Left cardiac atrium (tissue), 4 donors: ENCODE measurements around the gene FBXO44. TPM values are rescaled to one million over a fixed set of nuclear protein-coding genes. Genes with fewer than 3 reads are reported as not detected.

ENCODE experiments used
- ATAC-seq, 2 donors: fragments of 200-7000 bp; cut with Tn5 transposase; one replicate each; pipeline ENCODE4 v1.9.1; 2020; ENCODE audit warnings: mild to moderate bottlenecking in 2 of 2, moderate library complexity in 2 of 2
- DNase-seq: peaks from one replicate; pipeline ENCODE4 v3.0.0-alpha.2; 2020
- intact Hi-C, 2 donors: fragments of 100-400 bp; cut with DNase I; formaldehyde crosslinking; loops; one replicate each; pipeline versions ENCODE4 v1.14.1 to v1.15.1; 2022 to 2023
- total RNA-seq, 2 donors: library from RNA; stranded (reverse); fragmentation: NEBNext Ultra II Directional; extraction: Animal tissue kit (Norgen Biotek cat#: 25700); gene quantifications; one replicate each; pipeline ENCODE4 v1.2.1, GENCODE V29; 2021
- donor health status: DM: no; HTN: yes; CAD: no.
- donor health status: DM: no; HTN: yes; CAD: no; lungs with severe emphysema.
- donor health status: DM: yes; HTN: yes; CAD: no.
- donor health status: Dilated cardiomyopathy.

The FBXO44 gene
- total RNA-seq, 2 donors from 2014 or later, result 18.7 to 22.3 TPM

DNA sequence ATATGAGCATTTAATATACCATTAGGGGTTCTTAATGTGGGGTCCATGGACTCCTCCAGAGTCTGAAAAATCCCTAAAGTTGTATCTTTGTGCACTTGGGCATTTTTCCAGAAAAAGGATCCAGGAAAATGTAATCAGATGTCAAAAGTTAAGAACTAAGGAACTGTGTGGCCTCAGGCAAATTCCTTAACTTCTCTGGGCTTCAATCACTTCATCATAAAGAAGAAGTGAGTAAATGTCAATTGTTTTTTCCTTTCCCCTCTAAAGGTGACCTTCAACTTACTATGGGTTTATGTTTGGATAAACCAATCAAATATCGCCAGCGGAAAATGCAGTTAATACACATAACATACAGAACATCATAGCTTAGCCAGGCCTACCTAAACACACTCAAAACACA is 23.8 kb downstream of the FBXO44 start:
- DNase-seq (no peak), ATAC-seq (no peak)
- intact Hi-C loops, result loop anchor here in 1 of 2 donors (5.0 kb wide), 1 partner anchor 39 kb away; no protein-coding TSS in a partner anchor

DNA sequence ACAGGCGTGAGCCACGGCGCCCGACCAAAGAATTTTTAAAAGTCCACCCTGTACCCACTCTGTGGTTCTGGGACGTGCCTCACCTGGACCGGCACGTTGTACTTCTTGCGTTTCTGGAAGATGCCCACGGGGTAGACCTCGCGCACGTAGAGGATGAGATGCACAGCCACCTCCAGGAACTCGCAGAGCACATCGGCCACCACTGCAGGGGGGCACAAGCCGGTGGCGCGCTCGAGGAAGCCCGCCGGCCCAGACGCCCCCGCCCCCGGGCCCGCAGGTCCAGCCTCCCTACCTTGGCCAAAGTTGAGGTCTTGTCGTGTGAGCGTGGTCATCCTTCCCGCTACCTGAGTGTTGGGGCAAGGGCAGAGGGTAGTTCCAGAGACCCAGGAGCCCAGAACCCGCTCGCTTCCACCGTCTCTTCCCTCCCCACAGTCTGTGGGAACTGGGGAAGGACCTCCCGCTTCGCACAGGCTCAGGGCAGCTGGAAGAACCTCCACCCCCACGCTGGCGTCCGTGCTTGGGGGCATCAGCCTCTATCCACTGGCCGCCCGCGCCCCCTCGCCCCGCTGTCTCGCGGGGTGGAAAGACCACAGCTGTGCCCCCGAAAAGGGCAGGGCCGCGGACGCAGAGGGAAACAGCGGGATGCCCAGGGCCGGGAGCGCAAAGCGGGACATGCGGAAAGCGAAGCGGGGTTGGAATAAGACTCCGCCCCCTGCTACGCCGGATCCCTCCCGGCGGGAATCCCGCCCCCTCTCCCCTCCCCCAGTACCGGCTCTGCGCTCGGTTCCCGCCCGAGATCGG is 25.8 kb downstream of the FBXO44 start:
- peak; percentile 31 to 79 for ATAC-seq
- DNase-seq, result no peak
- intact Hi-C loops, result no loop called here

DNA sequence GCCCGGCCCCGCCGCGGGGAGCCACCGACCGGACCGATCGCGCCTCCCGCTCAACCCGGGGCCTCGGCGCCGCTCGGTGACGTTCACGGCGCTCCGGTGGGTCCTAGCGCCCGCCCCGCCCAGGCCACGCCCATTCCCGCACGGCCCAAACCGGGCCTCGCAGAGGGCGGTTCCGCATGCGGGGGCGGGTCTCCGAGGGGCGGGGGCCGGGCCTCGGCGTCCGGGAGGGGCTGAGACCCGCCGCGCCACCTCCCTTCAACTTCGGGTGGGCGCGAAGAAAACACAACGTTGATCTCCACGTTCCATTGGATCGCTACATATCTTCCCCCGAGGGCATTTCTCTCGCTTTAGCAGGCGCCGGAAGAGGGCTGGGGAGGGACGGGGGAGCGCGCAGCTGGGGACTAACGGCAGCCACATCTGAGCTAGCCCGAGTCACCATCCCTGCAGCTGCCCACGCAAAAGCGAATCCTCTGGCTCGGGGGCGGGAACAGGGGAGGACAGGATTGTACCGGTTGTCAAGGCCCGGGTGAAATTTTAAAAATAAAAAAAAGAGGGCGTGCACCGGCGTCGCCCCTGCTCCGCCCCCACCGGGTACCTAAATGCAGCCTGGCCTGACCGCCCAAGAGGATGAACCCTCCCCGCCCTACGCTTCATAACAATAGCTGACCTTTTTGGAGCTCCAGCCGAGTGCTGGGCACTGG is 26.5 kb downstream of the FBXO44 start, which contains the start of gene MAD2L2:
Gene MAD2L2, minus strand, starts transcription at position 78 of the 701 bp plus-strand sequence. CDS start 547 bp downstream, outside the sequence.
- DNase-seq (peak; percentile 91), ATAC-seq (peak; percentile 98 to 99)
- intact Hi-C loops, result no loop called here

DNA sequence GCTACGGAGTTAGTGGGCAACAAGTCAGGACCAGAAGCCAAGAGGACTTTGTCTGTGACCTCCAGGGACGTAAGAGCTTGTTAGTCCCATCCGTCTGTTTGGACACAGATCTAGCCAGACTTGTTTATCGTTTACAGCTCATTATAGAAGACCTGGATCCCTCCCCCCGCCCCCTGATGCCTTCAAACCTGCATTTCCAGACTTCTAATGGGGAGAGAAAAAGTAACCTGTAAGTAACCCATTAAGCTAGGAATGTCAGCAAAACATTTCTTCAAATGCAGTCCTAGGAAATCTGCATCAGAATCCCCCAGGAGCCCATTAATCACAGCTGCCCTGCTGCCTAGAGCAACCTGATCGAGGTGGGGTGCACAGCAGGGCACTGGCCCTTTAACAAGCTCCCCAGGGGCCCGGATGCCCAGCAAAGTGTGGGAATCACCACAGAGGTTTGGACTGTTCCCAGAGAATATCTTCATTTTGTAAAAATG is 27.7 kb downstream of the FBXO44 start:
- no peak for ATAC-seq
- no peak for DNase-seq
- intact Hi-C loops, result no loop called here

DNA sequence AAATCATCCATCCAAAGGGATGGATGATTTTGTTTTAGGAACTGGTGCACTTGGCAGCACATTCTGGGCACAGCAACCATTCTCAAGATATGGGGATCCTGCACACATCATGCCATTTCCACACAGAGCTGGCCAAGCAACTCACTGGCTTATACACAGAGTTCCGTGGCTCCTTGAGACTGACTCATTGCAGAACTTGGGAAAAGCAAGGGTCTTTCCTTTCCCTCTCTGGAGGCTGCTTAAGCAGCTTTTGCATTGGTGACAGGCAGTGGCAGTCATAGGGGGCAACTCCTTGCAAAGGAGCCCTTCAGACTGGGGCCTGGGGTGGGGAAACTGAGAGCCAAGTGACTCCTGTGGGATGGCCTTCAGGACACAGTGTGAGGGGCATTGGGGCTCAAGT is 28.1 kb downstream of the FBXO44 start:
- ATAC-seq (no peak), DNase-seq (no peak)
- intact Hi-C loops, result no loop called here

DNA sequence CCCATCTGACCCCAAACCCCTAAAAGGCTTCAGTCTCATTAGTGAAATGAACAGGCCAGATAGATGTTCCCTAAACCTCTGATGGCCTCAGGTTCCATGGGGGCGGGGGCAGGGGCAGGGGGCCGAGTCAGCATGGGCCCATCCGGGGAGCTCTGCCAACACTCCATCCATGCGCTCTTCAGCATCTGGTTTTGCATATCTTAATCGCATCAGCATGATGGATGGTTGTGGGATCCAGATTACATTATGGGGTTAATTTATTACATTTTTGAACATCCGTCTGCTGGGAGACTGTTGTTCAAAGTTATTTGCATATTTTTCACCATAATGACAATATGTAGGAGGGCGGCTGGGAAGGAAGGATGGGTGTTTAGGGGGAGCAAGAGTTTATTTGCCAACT is 29.4 kb downstream of the FBXO44 start:
- no peak for ATAC-seq
- no peak for DNase-seq
- intact Hi-C loops, result no loop called here

DNA sequence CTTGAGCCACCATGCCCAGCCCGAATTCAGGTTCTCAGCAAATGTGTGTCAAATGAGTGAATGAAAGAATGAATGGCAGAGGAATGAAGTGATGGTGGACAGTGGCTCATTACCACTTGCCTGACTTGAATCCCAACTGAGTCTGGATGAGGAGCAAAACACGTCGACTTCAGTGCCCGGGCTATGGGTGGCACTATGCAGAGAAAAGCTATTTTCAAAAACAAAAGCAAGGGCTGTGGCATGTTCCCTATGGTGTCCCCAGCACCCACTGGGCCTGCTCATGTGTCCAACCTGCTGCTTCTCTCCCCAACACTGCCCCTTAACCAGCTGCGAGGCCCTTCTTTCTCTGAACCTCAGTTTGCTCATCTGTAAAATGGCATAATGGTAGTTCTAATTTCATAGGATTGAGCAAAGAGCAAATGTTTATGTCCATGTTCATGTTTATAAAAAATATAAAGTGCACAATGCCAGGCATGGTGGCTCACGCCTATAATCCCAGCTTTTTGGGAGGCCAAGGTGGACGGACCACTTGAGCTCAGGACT is 30.6 kb downstream of the FBXO44 start:
- DNase-seq, result no peak
- no peak for ATAC-seq
- intact Hi-C loops, result no loop called here

DNA sequence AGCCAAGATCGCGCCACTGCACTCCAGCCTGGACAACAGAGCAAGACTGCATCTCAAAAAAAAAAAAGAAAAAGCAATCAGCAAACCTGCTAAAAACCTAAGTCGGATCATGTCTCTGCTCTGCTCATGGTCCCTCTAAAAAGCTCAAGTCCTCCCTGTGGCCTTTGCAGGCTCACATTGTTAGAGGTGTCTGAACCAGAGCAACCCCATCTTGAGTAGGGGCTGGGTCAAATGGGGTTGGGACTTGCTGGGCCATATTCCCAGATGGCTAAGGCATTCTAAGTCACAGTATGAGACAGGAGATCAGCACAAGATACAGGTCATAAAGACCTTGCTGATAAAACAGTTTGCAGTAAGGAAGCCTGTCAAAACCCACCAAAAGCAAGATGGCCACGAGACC is 33.8 kb downstream of the FBXO44 start:
- DNase-seq (no peak), ATAC-seq (no peak)

DNA sequence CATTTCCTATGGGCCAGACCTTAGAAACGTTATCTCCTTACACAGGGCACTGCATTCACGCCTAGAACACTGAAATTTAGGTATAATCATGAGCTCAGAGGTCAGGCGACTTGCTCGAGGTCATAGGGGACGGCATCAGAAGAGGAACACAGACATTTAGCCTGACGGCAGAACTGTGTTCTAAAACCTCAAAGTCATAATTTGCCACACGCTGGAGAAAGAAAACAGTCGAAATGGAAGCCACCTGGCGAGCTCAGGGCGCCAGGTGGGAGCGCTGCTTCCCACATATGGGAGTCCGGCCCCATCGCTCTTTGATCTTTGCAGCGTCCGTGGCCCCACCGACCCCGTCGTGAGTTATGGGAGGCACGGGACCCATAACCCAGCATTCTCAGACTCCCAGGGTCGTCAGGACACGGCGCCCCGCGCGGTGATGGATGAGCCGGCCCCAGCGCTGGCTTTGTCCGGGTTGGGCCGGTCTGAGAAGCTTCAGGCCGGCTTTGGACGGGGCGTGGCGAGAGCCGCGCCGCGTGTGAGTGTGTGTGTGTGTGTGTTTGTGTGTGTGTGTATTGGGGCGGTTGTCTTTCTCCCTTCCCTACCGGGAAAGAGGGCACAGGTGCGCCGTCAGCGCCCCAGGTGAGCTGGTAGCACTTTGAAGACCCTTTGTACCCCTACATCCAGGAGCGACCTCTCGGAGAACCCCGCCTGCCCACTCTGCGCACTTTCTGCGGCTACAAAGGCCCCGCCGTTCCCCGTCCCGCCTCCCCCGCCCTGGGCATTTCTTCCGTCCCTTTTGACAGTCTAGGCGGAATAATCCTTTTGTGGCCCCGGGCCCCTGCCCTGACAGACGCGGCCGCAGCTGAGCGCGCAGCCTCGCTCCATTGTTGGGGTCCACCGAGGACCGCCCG is 36.0 kb downstream of the FBXO44 start:
- intact Hi-C loops, result no loop called here
- no peak for DNase-seq
- no peak for ATAC-seq

More for the DNA sequence above, 33.8 kb downstream of the FBXO44 start:
- intact Hi-C loops, result no loop called here

DNA sequence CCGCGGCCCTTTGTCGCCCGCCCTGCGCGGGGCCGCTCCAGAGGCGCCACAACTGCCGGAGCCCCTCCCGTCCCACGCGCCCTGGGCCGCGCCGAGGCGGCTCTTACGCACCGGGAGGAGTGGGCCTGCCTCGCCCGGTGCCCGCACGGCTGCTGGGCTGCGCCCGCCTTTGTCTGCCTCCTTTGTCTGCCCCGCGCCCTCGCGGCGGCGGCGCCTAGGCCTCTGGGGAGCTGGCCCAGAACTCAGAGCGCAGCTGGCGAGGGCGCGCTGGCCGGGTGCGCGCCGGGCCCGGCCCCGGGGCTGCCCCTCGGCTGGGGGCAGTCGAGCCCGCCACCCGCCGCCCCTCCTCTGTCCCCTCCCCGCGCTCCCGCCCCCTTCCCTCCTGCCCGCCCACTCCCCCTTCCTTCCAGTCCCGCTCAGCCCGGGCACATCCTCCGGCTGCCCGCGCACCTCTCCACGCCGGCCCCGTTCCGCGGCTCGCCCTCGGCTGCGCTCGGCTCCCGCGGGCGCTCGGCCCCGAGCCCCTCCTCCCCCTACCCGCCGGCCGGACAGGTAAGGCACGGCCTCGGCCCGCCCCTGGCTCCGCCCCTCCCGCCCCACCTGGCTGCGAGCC is 36.7 kb downstream of the FBXO44 start, which contains the start of gene DRAXIN:
Gene DRAXIN, plus strand, starts transcription at position 409 of the 613 bp plus-strand sequence. CDS start 14,549 bp downstream, outside the sequence.
- no peak for ATAC-seq
- intact Hi-C loops, result no loop called here
- no peak for DNase-seq

DNA sequence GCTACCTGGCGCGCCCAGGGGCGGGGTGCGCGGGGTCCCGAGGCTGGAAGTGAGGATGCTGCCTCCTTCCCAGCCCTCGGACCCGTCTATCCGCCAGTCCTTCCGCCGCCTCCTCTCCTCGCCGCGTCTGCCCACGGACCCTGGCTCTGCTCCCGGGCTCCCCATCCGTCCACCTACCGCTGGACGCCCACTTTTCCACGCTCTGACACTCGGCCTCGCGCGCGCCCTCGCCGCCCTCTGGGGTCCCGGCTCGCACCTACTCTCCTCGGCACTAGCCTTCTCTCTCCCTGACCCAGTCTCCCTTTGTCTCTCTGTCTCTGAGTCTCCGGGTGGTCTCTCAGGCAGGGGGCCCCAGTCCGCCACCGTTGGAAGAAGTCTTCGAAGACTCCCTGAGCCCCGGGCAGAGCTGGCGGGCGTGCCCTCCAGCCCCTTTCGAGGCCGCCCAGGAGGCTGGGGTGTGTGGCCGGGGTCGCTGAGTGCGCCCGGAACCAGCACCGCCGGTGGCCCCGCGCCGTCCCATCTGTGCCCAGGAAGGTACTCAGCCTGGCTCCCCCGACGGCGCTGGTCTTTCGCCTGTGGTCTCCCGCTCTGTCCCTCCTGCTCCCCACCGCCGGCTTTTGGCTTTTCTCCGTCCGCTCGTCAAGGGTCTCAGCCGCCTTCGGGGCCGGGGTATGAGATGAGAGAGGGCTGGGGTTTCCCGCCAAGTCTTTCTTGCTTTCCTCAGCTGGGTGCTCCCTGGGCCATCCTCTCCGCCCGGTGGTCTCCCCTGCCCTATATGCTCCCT is 37.4 kb downstream of the FBXO44 start:
- no peak for ATAC-seq
- intact Hi-C loops, result no loop called here
- no peak for DNase-seq

DNA sequence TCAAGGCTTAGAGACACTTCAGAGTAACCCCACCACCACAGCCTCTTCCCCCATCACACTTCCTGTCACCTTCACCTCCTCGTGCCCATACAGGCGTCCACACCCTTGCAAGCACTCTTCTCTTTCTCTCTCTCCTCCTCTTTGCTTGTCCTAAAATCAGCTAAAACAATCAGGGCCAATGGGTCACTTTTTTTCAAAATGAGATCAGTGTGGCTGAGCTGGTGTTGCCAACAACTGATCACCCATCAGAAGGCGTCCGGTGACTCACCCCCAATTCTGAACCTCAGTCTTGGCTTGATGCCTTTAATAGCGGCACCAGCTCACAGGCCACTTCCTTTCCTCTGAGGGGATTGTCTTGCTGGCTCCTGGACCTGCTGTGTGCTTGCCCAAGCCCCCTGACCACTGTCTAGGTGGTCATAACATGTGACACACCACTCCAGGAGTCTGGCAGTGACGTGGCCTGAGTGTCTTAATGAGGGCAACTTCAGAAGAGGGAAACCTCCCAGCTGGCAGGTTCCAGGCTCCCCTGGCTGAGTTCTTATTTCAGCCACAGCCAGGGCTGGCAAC is 38.4 kb downstream of the FBXO44 start:
- ATAC-seq (peak; percentile 48 to 62), DNase-seq (no peak)
- intact Hi-C loops, result no loop called here

DNA sequence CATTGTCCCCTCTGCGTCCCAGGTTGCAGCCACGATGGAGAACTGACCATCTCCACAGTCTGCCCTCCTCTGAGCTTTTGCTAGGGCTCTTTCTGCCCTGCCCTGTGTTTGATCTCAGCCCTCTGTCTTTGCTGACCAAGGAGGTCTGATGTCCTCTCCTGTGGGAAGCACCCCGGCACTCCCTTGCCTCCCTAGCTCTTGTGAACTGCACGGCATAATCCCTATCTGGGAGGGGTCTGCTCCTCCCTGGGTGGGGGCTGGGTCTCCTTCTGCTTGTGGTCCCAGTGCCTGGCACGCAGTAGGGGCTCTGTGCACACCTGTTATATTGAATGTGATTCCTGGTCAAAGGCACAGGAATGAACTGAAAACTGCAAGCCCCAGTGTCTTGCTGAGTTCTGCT is 39.2 kb downstream of the FBXO44 start:
- no peak for ATAC-seq
- no peak for DNase-seq
- intact Hi-C loops, result no loop called here

DNA sequence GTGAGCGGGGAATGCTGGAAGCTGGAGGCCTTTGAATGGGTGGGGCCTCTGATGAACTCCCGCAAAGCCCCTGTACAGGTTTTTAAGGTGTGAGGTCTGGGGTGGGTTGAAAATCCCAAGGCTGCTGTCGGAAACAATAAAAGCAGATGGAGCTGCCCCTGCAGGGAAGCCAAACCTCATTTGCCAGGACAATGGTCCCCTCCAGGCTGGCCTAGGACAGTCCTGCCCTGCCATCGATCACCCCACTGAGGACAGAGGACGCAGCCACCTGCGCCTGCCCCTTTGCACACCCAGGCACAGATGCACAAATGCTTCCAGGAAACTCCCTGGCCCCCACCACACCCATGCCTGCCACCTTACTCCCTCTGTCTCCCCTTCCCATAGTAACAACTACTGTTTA is 41.2 kb downstream of the FBXO44 start:
- intact Hi-C loops, result no loop called here
- ATAC-seq, result no peak
- DNase-seq, result no peak

DNA sequence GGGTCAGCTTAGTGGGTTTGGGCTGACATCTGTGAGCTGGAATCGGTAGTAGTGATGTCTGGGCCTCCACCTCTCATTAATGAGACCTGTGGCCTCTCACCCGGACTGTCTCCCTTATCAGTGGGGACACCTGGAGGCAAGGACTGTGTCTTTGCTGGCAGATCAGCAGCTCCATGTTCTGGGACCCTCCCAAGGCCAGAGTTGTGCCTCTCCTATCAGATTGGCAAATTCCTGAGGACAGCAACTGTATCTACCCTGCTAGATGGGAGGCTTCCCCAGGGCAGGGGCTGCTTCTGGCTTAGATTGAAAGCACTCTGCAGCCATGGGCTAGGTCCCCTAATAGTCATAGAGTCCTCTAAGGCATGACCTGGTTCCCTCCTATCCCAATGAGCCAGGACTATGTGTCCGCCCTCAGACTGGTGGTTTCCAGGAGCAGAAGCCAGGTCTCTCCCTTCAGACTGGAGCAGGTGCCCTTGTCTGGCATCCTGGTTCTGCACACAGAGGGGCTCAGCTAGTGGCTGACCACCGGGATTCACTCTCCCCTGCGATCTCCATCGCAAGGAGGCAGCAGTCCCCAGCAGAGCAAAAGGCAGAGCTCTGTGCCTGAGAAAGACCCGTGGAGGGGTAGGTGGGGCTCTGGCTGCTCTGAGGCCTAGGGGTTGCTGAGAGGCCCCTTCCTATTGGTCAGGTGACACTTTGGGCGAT is 42.7 kb downstream of the FBXO44 start:
- no peak for DNase-seq
- intact Hi-C loops, result no loop called here
- no peak for ATAC-seq

DNA sequence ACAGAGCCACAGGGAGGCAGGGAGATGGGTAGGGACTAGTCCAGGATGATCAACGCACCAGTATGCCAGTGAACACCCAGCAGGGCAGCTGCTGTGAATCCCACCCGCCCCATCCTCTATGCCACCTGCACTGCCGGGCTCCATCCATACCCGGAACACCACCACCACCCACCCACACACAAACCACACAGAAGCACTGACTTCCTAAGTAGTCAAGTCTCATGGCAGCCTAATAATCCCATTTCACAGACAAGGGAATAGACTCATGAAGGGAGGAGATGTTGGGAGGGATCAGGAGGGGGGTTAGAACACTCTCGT is 43.2 kb downstream of the FBXO44 start:
- ATAC-seq (no peak), DNase-seq (no peak)
- intact Hi-C loops, result no loop called here
